Spleen (tissue), 7 donors: ENCODE measurements around the gene MSANTD4.

Experiments
- CTCF ChIP-seq, 11 experiments: fragments of 200-600 bp in 7 of 11; fragments of 450-650 bp in 4 of 11; sonication (generic) in 4 of 11; IDR thresholded peaks in 8 of 11; conservative IDR thresholded peaks in 3 of 11; 1 replicate in 7 of 11; 2 replicates in 4 of 11; pipeline versions ENCODE4 v1.4.0 to v1.8.0; 2016 to 2021; ENCODE audit warnings: antibody characterized with exemption in 11 of 11, inconsistent platforms in 4 of 11, mild to moderate bottlenecking in 1 of 11
- POLR2A ChIP-seq, 3 donors: fragments of 450-650 bp; IDR thresholded peaks; one replicate each; pipeline ENCODE4 v1.5.1; 2017; ENCODE audit warnings: antibody characterized with exemption in 3 of 3, mild to moderate bottlenecking in 1 of 3
- POLR2AphosphoS5 ChIP-seq, 3 donors: sonication (generic); formaldehyde crosslinking; IDR thresholded peaks; one replicate each; pipeline ENCODE4 v1.5.1; 2017; ENCODE audit warnings: antibody characterized with exemption in 3 of 3
- donor health status: DM: no; HTN: no; CAD: no; lungs with moderate emphysema.
- donor health status: DM: no; HTN: no; CAD: no.
- donor health status: DM: no; HTN: no; CAD: no.

- TF ChIP-seq CTCF (IDR thresholded peaks at IDR 0.05 in 8 of 11, conservative IDR thresholded peaks at IDR 0.05 in 3 of 11), result no peak
- TF ChIP-seq POLR2A (IDR thresholded peaks at IDR 0.05), result no peak
- no peak for TF ChIP-seq POLR2AphosphoS5 (IDR thresholded peaks at IDR 0.05)
These were observed 61.5 kb downstream of the MSANTD4 start for GRCh38 chr11:105960252-105961245.
